ENCODE data around the gene EFNA5.

GRCh38 chr5:107383414-107383813 is 287.3 kb downstream of the EFNA5 start:
- no peak for TF ChIP-seq EZH2 (IDR thresholded peaks at IDR 0.05; ENCODE audit: low read length)
- TF ChIP-seq CTCF (optimal IDR thresholded peaks at IDR 0.05 in 1 of 3, IDR thresholded peaks at IDR 0.05 in 1 of 3, conservative IDR thresholded peaks at IDR 0.05 in 1 of 3; ENCODE audit: extremely low read depth in 1 of 3, insufficient read depth in 2 of 3, low read length in 3 of 3), result no peak

Measured in keratinocyte (primary cell).